Smooth muscle cell (in vitro differentiated cells): ENCODE results near the gene LSM6. TPM values are rescaled to one million over a fixed set of nuclear protein-coding genes. Genes with fewer than 3 reads are reported as not detected.

Experiments
- DNase-seq: peaks from one replicate; lab custom pipeline; 2025; ENCODE audit not compliant: unreplicated experiment; lab: John Stamatoyannopoulos, UW
- H2AFZ ChIP-seq: fragments of 200-600 bp; sonication (generic); 2 replicates; pipeline ENCODE4 v1.6.0; 2016; ENCODE audit warnings: antibody characterized with exemption, low read depth, mild to moderate bottlenecking
- H3F3A ChIP-seq: fragments of 200-600 bp; sonication (generic); 2 replicates; pipeline ENCODE4 v1.6.0; 2017; ENCODE audit warnings: antibody characterized with exemption, low read depth
- H3K27ac ChIP-seq: fragments of 200-600 bp; sonication (generic); 2 replicates; pipeline ENCODE4 v1.5.1; 2016; ENCODE audit warnings: low read depth, mild to moderate bottlenecking
- H3K27me3 ChIP-seq: fragments of 200-600 bp; sonication (generic); 2 replicates; pipeline ENCODE4 v1.6.1; 2016; ENCODE audit warnings: low read depth, mild to moderate bottlenecking
- H3K36me3 ChIP-seq: fragments of 200-600 bp; sonication (generic); 2 replicates; pipeline ENCODE4 v1.5.1; 2016; ENCODE audit warnings: low read depth
- H3K4me1 ChIP-seq: fragments of 200-600 bp; sonication (generic); 2 replicates; pipeline ENCODE4 v1.5.1; 2016; ENCODE audit warnings: low read depth
- H3K4me2 ChIP-seq: fragments of 200-600 bp; sonication (generic); 2 replicates; pipeline ENCODE4 v1.6.0; 2016; ENCODE audit warnings: mild to moderate bottlenecking
- H3K4me3 ChIP-seq: fragments of 200-600 bp; sonication (generic); 2 replicates; pipeline ENCODE4 v1.5.1; 2016; ENCODE audit warnings: mild to moderate bottlenecking
- H3K79me2 ChIP-seq: fragments of 200-600 bp; sonication (generic); 2 replicates; pipeline ENCODE4 v1.6.0; 2016; ENCODE audit warnings: low read depth, mild to moderate bottlenecking
- H3K9ac ChIP-seq: fragments of 200-600 bp; sonication (generic); 2 replicates; pipeline ENCODE4 v1.6.0; 2016; ENCODE audit warnings: low read depth
- H3K9me3 ChIP-seq: fragments of 200-600 bp; sonication (generic); replicated peaks from 2 replicates; pipeline ENCODE4 v1.5.1; 2016; ENCODE audit warnings: low read depth
- H4K20me1 ChIP-seq: fragments of 200-600 bp; sonication (generic); 2 replicates; pipeline ENCODE4 v1.6.0; 2016; ENCODE audit warnings: low read depth
- CTCF ChIP-seq: fragments of 200-600 bp; sonication (generic); IDR thresholded peaks from 2 replicates; pipeline ENCODE4 v1.5.1; 2017; ENCODE audit warnings: borderline replicate concordance, mild to moderate bottlenecking, antibody characterized with exemption; ENCODE audit not compliant: insufficient read depth, poor library complexity, severe bottlenecking
- WGBS: methylation state at CpG from one replicate; pipeline ENCODE4 v1.1.7; 2016; ENCODE audit warnings: low lambda C conversion rate; 5-methylcytosine and 5-hydroxymethylcytosine counted together
- polyA plus RNA-seq: library from polyadenylated mRNA; unstranded; fragments of >200 nt; fragmentation: Nextera tagmentation; extraction: Ambion mirVana; gene quantifications from 2 replicates; pipeline ENCODE4 v1.2.1, GENCODE V29; 2016
- total RNA-seq: library from RNA; depleted of rRNA; stranded (reverse); fragments of >200 nt; gene quantifications from 2 replicates; pipeline ENCODE4 v1.2.3, GENCODE V29; 2014

The LSM6 gene
- total and polyA plus RNA-seq, 2 experiments from 2014 or later: 36.9 to 58.5 TPM

DNA sequence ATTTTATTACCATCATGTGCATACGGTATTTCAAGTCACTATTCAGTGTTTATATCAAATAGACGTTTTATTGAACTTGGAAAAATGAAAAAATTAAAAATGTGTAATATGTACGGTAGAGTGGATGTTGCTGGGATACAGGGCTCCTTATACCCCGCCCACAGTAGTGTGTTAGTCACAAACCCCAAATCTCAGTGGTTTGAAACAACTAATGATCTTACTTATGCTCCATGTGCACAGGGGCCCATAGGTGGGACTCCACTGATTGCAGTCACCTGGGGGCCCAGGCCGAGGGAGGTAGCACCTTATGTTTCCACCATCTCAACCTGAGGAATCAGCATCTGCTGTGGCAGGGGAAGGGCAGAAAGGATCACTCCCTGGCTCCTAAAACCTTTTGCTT lies 18.1 kb downstream of the LSM6 start:
- Histone ChIP-seq H3K79me2 (no peaks in the 10 kb centered on the region), H3K9ac (no peak overlapping the region), H3K4me3 (no peak overlapping the region), H3K9me3 (no peaks in the 10 kb centered on the region), H3F3A (no peaks in the 10 kb centered on the region), H3K36me3 (peaks cover 3% of the 10 kb centered on the region), H4K20me1 (no peaks in the 10 kb centered on the region), H3K4me1 (peaks cover 8% of the 10 kb centered on the region), H3K4me2 (no peak overlapping the region), H3K27me3 (no peaks in the 10 kb centered on the region), H3K27ac (no peak overlapping the region), H2AFZ (no peak overlapping the region)
- TF ChIP-seq CTCF: no peak
- WGBS: 92% methylated on average over 5 of the region's 5 CpGs
- no peak for DNase-seq

DNA sequence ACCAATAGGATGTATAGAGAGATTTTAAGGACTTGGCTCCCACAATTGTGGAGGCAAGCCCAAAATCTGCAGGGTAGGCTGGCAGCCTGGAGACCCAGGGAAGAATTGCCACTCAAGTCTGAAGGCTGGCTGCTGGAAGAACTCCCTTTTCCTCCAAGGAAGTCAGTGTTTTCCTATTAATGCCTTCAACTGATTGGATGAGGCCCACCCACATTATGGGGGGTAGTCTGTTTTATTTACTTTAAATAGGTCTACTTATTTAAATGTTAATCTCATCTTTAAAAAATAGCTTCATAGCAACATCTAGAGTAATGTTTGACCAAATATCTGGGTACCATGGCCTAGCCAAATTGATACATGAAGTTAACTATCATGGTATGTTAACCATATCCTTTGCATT lies 18.7 kb downstream of the LSM6 start:
- H3K4me3 ChIP-seq: no peak overlapping the region
- no peaks in the 10 kb centered on the region for H3K27me3 ChIP-seq
- H2AFZ ChIP-seq: no peak overlapping the region
- peaks cover 8% of the 10 kb centered on the region for H3K4me1 ChIP-seq
- no peaks in the 10 kb centered on the region for H3K79me2 ChIP-seq
- H3K9ac ChIP-seq: no peak overlapping the region
- DNase-seq: no peak
- no peak overlapping the region for H3K4me2 ChIP-seq
- H3K27ac ChIP-seq: no peak overlapping the region
- H3F3A ChIP-seq: no peaks in the 10 kb centered on the region
- H3K36me3 ChIP-seq: peaks cover 3% of the 10 kb centered on the region
- TF ChIP-seq CTCF: no peak
- no peaks in the 10 kb centered on the region for H4K20me1 ChIP-seq
- H3K9me3 ChIP-seq: no peaks in the 10 kb centered on the region

DNA sequence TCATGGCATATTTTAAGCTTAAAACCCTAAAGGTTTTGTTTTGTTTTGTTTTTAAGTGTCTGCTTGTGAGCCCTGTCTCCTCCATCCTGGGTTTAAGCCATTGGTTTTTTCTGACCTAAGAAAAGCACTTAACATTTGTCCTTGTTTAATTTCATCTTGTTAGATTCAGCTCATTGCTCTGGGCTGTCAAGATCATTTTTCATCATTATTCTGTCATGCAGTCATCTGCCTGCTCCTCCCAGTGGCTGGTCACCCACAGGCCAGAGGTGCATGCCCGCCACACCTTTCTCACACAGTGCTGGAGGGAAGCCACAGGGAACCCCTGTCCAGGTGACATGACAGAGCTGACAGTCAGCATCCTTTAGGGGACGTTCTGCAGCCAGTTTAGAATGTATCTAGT lies 27.1 kb downstream of the LSM6 start:
- TF ChIP-seq CTCF: no peak
- no peak overlapping the region for H3K4me3 ChIP-seq
- WGBS: 84% methylated on average over 2 of the region's 2 CpGs

GRCh38 chr4:146207410-146207809 lies 31.9 kb downstream of the LSM6 start:
- Histone ChIP-seq H3K4me1 (no peaks in the 10 kb centered on the region), H3K79me2 (no peaks in the 10 kb centered on the region), H3K27me3 (peaks cover 7% of the 10 kb centered on the region), H3K9me3 (no peaks in the 10 kb centered on the region), H2AFZ (no peak overlapping the region), H3K4me3 (no peak overlapping the region), H3K4me2 (no peak overlapping the region), H3K27ac (no peak overlapping the region), H3F3A (no peaks in the 10 kb centered on the region), H3K36me3 (no peaks in the 10 kb centered on the region), H4K20me1 (no peaks in the 10 kb centered on the region), H3K9ac (no peak overlapping the region)
- no peak for DNase-seq
- 80% methylated on average over 5 of the region's 5 CpGs for WGBS
- TF ChIP-seq CTCF: no peak

More for the DNA sequence above, 27.1 kb downstream of the LSM6 start:
- Histone ChIP-seq H3K4me1 (no peaks in the 10 kb centered on the region), H2AFZ (no peak overlapping the region), H3K27ac (no peak overlapping the region), H3F3A (no peaks in the 10 kb centered on the region), H3K4me2 (no peak overlapping the region), H3K27me3 (no peaks in the 10 kb centered on the region), H4K20me1 (no peaks in the 10 kb centered on the region), H3K79me2 (no peaks in the 10 kb centered on the region), H3K9me3 (no peaks in the 10 kb centered on the region), H3K36me3 (no peaks in the 10 kb centered on the region), H3K9ac (no peak overlapping the region)
- no peak for DNase-seq
